ENCODE results near the gene CAPN3.

- TF ChIP-seq SCRT1 (tag by site-specific recombination; IDR thresholded peaks at IDR 0.05; ENCODE audit: borderline replicate concordance) (no peak), YY1 (tag by site-specific recombination; IDR thresholded peaks at IDR 0.05) (no peak), CTCF (tag by site-specific recombination; IDR thresholded peaks at IDR 0.05) (no peak), ZNF416 (tag by site-specific recombination; IDR thresholded peaks at IDR 0.05) (no peak), ZNF280D (tag by site-specific recombination; IDR thresholded peaks at IDR 0.05) (no peak), ZNF2 (tag by site-specific recombination; IDR thresholded peaks at IDR 0.05) (no peak), ZNF280C (tag by site-specific recombination; IDR thresholded peaks at IDR 0.05) (no peak), ZNF624 (tag by site-specific recombination; IDR thresholded peaks at IDR 0.05) (no peak), ZNF274 (IDR thresholded peaks at IDR 0.05; ENCODE audit: low read length) (no peak), ZNF274 (tag by site-specific recombination; IDR thresholded peaks at IDR 0.05; ENCODE audit: borderline replicate concordance) (no peak)
- TF ChIP-seq, protein P1, sequence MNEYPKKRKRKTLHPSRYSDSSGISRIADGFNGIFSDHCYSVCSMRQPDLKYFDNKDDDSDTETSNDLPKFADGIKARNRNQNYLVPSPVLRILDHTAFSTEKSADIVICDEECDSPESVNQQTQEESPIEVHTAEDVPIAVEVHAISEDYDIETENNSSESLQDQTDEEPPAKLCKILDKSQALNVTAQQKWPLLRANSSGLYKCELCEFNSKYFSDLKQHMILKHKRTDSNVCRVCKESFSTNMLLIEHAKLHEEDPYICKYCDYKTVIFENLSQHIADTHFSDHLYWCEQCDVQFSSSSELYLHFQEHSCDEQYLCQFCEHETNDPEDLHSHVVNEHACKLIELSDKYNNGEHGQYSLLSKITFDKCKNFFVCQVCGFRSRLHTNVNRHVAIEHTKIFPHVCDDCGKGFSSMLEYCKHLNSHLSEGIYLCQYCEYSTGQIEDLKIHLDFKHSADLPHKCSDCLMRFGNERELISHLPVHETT (tag by site-specific recombination; IDR thresholded peaks at IDR 0.05), result no peak
- TF ChIP-seq, protein P2, sequence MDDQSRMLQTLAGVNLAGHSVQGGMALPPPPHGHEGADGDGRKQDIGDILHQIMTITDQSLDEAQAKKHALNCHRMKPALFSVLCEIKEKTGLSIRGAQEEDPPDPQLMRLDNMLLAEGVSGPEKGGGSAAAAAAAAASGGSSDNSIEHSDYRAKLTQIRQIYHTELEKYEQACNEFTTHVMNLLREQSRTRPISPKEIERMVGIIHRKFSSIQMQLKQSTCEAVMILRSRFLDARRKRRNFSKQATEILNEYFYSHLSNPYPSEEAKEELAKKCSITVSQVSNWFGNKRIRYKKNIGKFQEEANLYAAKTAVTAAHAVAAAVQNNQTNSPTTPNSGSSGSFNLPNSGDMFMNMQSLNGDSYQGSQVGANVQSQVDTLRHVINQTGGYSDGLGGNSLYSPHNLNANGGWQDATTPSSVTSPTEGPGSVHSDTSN (CRISPR knock-in tag; IDR thresholded peaks at IDR 0.05), result no peak
- TF ChIP-seq, protein P3, sequence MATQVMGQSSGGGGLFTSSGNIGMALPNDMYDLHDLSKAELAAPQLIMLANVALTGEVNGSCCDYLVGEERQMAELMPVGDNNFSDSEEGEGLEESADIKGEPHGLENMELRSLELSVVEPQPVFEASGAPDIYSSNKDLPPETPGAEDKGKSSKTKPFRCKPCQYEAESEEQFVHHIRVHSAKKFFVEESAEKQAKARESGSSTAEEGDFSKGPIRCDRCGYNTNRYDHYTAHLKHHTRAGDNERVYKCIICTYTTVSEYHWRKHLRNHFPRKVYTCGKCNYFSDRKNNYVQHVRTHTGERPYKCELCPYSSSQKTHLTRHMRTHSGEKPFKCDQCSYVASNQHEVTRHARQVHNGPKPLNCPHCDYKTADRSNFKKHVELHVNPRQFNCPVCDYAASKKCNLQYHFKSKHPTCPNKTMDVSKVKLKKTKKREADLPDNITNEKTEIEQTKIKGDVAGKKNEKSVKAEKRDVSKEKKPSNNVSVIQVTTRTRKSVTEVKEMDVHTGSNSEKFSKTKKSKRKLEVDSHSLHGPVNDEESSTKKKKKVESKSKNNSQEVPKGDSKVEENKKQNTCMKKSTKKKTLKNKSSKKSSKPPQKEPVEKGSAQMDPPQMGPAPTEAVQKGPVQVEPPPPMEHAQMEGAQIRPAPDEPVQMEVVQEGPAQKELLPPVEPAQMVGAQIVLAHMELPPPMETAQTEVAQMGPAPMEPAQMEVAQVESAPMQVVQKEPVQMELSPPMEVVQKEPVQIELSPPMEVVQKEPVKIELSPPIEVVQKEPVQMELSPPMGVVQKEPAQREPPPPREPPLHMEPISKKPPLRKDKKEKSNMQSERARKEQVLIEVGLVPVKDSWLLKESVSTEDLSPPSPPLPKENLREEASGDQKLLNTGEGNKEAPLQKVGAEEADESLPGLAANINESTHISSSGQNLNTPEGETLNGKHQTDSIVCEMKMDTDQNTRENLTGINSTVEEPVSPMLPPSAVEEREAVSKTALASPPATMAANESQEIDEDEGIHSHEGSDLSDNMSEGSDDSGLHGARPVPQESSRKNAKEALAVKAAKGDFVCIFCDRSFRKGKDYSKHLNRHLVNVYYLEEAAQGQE (tag by site-specific recombination; IDR thresholded peaks at IDR 0.05), result no peak
Measured at GRCh38 chr15:42313463-42313862, 45.8 kb upstream of the CAPN3 start.

All from HEK293 (cell line).